ENCODE data around the gene ACTA1. TPM values are rescaled to one million over a fixed set of nuclear protein-coding genes. Genes with fewer than 3 reads are reported as not detected.

The ACTA1 gene
- total and polyA plus RNA-seq, 2 of the 8 experiments (the other 6 are each of a cell fraction or from before 2014, with no cell fraction given), result 23.5 to 58.2 TPM

DNA sequence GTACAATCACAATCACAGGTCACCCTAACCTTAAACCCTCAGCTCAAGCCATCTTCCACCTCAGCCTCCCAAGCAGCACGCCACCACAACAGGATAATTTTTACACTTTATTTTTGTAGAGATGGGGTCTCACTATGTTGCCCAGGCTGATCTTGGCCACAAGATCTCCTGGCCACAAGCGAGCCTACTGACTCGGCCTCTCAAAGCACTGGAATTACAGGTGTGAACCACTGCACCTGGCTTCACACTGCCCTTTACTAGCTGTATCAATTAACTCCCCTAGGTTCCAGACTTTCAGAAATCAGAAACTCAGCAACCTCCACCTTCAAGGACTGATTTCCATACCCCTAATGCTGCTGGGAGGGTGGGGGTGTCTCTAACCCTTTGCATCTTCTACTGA, 37.3 kb upstream of the ACTA1 start:
- no peak overlapping the region for H4K5ac ChIP-seq (ENCODE audit: insufficient read length, low read depth, low read length)
- no peak overlapping the region for H2BK12ac ChIP-seq (ENCODE audit: low read depth, low read length)
- CTCF ChIA-PET (ENCODE audit: partially characterized antibody), result interaction anchor here (1.4 to 2.3 kb wide), 2 partner anchors 11 to 213 kb away, joined by 3 to 9 read pairs; no protein-coding TSS in a partner anchor
- no peak for FAIRE-seq
- peaks cover 8 to 50% (median 27%) of the 10 kb centered on the region in 4 experiments; a peak in 7 of 8 replicates for H3K36me3 ChIP-seq (ENCODE audit: control insufficient read depth in 2 of 4, insufficient read depth in 4 of 4, low read length in 3 of 4)
- H3K4ac ChIP-seq (replicated peaks; ENCODE audit: insufficient read length, low read depth, low read length), result no peak overlapping the region
- H2BK20ac ChIP-seq (ENCODE audit: low read length), result no peak overlapping the region
- no peak overlapping the region for H2BK5ac ChIP-seq (ENCODE audit: low read depth, low read length)
- no peak overlapping the region for H3K9ac ChIP-seq (replicated peaks in 1 of 4; ENCODE audit: extremely low read depth in 1 of 4, low read depth in 3 of 4, low read length in 3 of 4)
- H4K91ac ChIP-seq (replicated peaks; ENCODE audit: insufficient read length, low read length), result no peak overlapping the region
- no peaks in the 10 kb centered on the region for H3K4me1 ChIP-seq (replicated peaks in 1 of 4; ENCODE audit: control insufficient read depth in 3 of 4, insufficient read depth in 4 of 4, low read length in 3 of 4)
- no peak overlapping the region for H3K4me3 ChIP-seq (ENCODE audit: extremely low read depth in 1 of 4, insufficient read depth in 2 of 4, low read depth in 3 of 4, low read length in 4 of 4)
- no peaks in the 10 kb centered on the region for H3K79me1 ChIP-seq (ENCODE audit: low read depth, low read length)
- H2BK15ac ChIP-seq (ENCODE audit: low read length), result no peak overlapping the region
- no peak overlapping the region for H3K27ac ChIP-seq (ENCODE audit: low read depth, low read length)
- H3K27me3 ChIP-seq (replicated peaks in 1 of 4; ENCODE audit: control insufficient read depth in 3 of 4, extremely low read depth in 1 of 4, insufficient read depth in 3 of 4, low read length in 3 of 4), result no peaks in the 10 kb centered on the region
- H3K14ac ChIP-seq (ENCODE audit: insufficient read length), result no peak overlapping the region
- 83% methylated on average over 3 of the region's 3 CpGs; no CpG with 5 or more reads in 1 of the 2 experiments for WGBS, 2 experiments (ENCODE audit: extremely low coverage in 1 of 2, insufficient coverage in 1 of 2, insufficient read length in 1 of 2, insufficient replicate concordance in 2 of 2, low coverage in 1 of 2, low lambda C conversion rate in 2 of 2, missing lambda C conversion rate in 1 of 2)
- peaks cover 0 to 4% of the 10 kb centered on the region in 2 experiments for H4K20me1 ChIP-seq (replicated peaks in 1 of 2; ENCODE audit: control insufficient read depth in 1 of 2, insufficient read depth in 2 of 2, low read length in 2 of 2)
- TF ChIP-seq, protein P1, sequence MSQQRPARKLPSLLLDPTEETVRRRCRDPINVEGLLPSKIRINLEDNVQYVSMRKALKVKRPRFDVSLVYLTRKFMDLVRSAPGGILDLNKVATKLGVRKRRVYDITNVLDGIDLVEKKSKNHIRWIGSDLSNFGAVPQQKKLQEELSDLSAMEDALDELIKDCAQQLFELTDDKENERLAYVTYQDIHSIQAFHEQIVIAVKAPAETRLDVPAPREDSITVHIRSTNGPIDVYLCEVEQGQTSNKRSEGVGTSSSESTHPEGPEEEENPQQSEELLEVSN (IDR thresholded peaks at IDR 0.05), result no peak
- no peak for TF ChIP-seq ATF3 (IDR thresholded peaks at IDR 0.05; ENCODE audit: insufficient read depth, low read depth, low read length)
- TF ChIP-seq CREB1 (IDR thresholded peaks at IDR 0.05), result no peak
- no peak for TF ChIP-seq POU5F1 (IDR thresholded peaks at IDR 0.05; ENCODE audit: low read depth, low read length)
- no peak for DNase-seq (ENCODE audit: low read depth in 1 of 2, low spot score in 2 of 2)
- no peak overlapping the region for H2BK120ac ChIP-seq (replicated peaks; ENCODE audit: low read depth, low read length)
- POLR2A ChIA-PET (ENCODE audit: partially characterized antibody), result interaction anchor here (0.5 to 1.3 kb wide), 3 partner anchors 11 to 147 kb away, joined by 3 read pairs; no protein-coding TSS in a partner anchor
- no peak overlapping the region for H3K18ac ChIP-seq (ENCODE audit: extremely low read depth, low read length)
- no peak overlapping the region for H3K4me2 ChIP-seq (ENCODE audit: insufficient read depth in 1 of 2, low read depth in 2 of 2, low read length in 2 of 2)
- no peaks in the 10 kb centered on the region for H3K23me2 ChIP-seq (ENCODE audit: low read depth, low read length)
- H3K56ac ChIP-seq (replicated peaks; ENCODE audit: insufficient read length, low read depth, low read length), result no peak overlapping the region
- no peaks in the 10 kb centered on the region for H3K79me2 ChIP-seq (ENCODE audit: control insufficient read depth in 1 of 2, insufficient read depth in 2 of 2, low read length in 2 of 2)
- no peak overlapping the region for H2AFZ ChIP-seq (ENCODE audit: low read length)
- no peaks in the 10 kb centered on the region for H3K9me3 ChIP-seq (ENCODE audit: insufficient read depth in 2 of 2, low read depth in 1 of 2, low read length in 1 of 2)
- H2AK5ac ChIP-seq (ENCODE audit: low read depth, low read length), result no peak overlapping the region
- no peak overlapping the region for H3K23ac ChIP-seq (ENCODE audit: insufficient read length)
- H4K8ac ChIP-seq (ENCODE audit: extremely low read depth, insufficient read depth, low read length), result no peak overlapping the region

Measured in H1 (cell line).